Frontal cortex (tissue), 4 donors: ENCODE results near the gene ELL2. TPM values are rescaled to one million over a fixed set of nuclear protein-coding genes. Genes with fewer than 3 reads are reported as not detected.

Experiments used
- DNase-seq, 2 donors: peaks; one replicate each; pipeline ENCODE4 v3.0.0; 2012; ENCODE audit warnings: low spot score in 2 of 2
- FAIRE-seq: peaks from 2 replicates; lab custom pipeline; 2012; peaks lifted over from hg19 to GRCh38; lab: Jason Lieb, UNC
- total RNA-seq: library from RNA; depleted of rRNA; stranded (reverse); fragments of >200 nt; gene quantifications from one replicate; pipeline ENCODE4 v1.2.3, GENCODE V29; 2014
- donor health status: control.
- donor health status: control.
- donor health status: control.

ELL2 gene
- total RNA-seq, 1 donor from 2014 or later, result 25.3 TPM

- FAIRE-seq (no peak), DNase-seq (no peak)
These were observed 3.2 kb downstream of the ELL2 start for GRCh38 chr5:95958310-95959014.

GRCh38 chr5:95957561-95958203 is 4.0 kb downstream of the ELL2 start:
- DNase-seq, result no peak
- no peak for FAIRE-seq

- DNase-seq (no peak), FAIRE-seq (no peak)
These were observed 4.8 kb downstream of the ELL2 start for GRCh38 chr5:95956900-95957293.

GRCh38 chr5:95956021-95956899 is 5.4 kb downstream of the ELL2 start:
- no peak for DNase-seq
- no peak for FAIRE-seq

- no peak for DNase-seq
- no peak for FAIRE-seq
These were observed 6.9 kb downstream of the ELL2 start for GRCh38 chr5:95954716-95955115.

GRCh38 chr5:95953021-95953702 is 8.5 kb downstream of the ELL2 start:
- DNase-seq, result no peak

GRCh38 chr5:95951916-95952315 is 9.7 kb downstream of the ELL2 start:
- FAIRE-seq (no peak), DNase-seq (no peak)

More at GRCh38 chr5:95953021-95953702, 8.5 kb downstream of the ELL2 start:
- FAIRE-seq, result no peak

GRCh38 chr5:95949810-95950209 is 11.8 kb downstream of the ELL2 start:
- DNase-seq, result no peak
- no peak for FAIRE-seq

- FAIRE-seq (no peak), DNase-seq (no peak)
These were observed 13.0 kb downstream of the ELL2 start for GRCh38 chr5:95948631-95949030.

GRCh38 chr5:95946451-95946850 is 15.2 kb downstream of the ELL2 start:
- no peak for DNase-seq
- FAIRE-seq, result no peak

GRCh38 chr5:95942968-95943367 is 18.7 kb downstream of the ELL2 start:
- no peak for DNase-seq
- FAIRE-seq, result no peak

GRCh38 chr5:95942414-95942813 is 19.2 kb downstream of the ELL2 start:
- DNase-seq (no peak), FAIRE-seq (no peak)

GRCh38 chr5:95941756-95942155 is 19.9 kb downstream of the ELL2 start:
- FAIRE-seq, result no peak

GRCh38 chr5:95940758-95941682 is 20.6 kb downstream of the ELL2 start:
- DNase-seq (no peak), FAIRE-seq (no peak)

More at GRCh38 chr5:95941756-95942155, 19.9 kb downstream of the ELL2 start:
- DNase-seq, result no peak

GRCh38 chr5:95939465-95939864 is 22.2 kb downstream of the ELL2 start:
- no peak for DNase-seq
- no peak for FAIRE-seq

- DNase-seq, result no peak
- FAIRE-seq, result no peak
These were observed 22.9 kb downstream of the ELL2 start for GRCh38 chr5:95938766-95939165.

GRCh38 chr5:95938347-95938746 is 23.3 kb downstream of the ELL2 start:
- FAIRE-seq, result no peak
- DNase-seq, result no peak

GRCh38 chr5:95937607-95938152 is 24.0 kb downstream of the ELL2 start:
- DNase-seq (no peak), FAIRE-seq (no peak)
